Measurements from ENCODE around the gene ATP6V0D1.
"Not testable (repeated sequence)": the region's sequence is repeated elsewhere in the genome, so short reads cannot be mapped to it uniquely, and the experiment has no call there.

The ATP6V0D1 gene

DNA sequence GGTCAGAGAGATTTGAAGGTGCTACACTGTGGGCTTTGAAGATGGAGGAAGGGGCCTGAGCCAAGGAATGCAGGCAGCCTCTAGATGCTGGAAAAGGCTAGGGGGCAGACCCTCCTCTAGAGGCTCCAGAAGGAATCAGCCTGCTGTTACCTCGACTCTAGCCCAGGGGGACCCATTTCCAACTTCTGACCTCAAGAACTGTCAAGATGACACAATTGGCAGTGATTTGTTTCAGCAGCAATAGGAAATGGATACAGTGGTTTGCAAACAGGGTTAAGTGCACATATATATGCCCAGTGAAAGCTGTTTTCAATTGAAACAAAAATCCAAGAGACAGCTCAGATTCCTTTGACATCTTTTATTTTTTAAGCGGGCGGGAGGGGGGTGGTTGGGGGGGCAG, 61.0 kb downstream of the ATP6V0D1 start:
- no peak overlapping the region for H3K4me3 ChIP-seq (ENCODE audit: low read length)
- peak; percentile 11 for TF ChIP-seq CTCF (conservative IDR thresholded peaks at IDR 0.05; ENCODE audit: low read depth, low read length)
- no peak for DNase-seq (ENCODE audit: low read depth)

GRCh38 chr16:67419502-67419901, 61.5 kb downstream of the ATP6V0D1 start:
- no peak overlapping the region for H3K4me3 ChIP-seq (ENCODE audit: low read length)
- no peak for TF ChIP-seq CTCF (conservative IDR thresholded peaks at IDR 0.05; ENCODE audit: low read depth, low read length)
- no peak for DNase-seq (ENCODE audit: low read depth)

DNA sequence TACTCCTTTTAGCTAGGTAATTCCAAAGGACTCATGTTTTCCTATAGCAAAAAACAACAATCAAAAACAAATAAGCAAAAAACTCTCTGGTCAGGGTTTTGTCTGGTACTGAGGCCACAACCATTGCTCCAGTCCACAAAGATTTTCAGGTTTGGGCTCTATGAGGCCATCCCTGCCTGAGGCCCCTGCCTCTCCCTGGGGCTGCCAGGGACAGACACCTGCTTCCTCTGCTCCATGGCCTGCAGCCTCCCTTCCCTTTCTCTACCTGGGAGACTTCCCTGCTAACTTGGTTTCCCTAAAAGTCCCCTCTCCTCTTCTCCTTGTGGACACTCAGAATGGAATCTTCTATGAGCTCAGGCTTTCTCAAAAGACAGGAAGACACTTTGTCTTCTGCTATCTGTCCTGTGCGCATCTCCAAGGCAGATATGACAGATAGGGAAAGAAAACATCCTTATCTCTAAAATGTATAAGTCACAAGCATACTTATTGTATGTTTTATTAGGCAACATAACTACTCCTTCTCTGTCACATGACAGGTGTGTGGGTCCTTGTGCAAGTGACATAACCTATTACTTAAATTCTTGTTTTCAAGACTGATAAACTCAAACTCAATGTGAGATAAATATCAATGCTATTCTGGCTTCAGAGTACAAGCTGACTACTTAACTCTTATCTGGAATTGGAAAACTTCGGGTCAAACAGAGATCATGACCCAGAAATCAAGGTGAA, 63.5 kb downstream of the ATP6V0D1 start:
- no peak for DNase-seq (ENCODE audit: low read depth)
- H3K4me3 ChIP-seq (ENCODE audit: low read length) = no peak overlapping the region
- TF ChIP-seq CTCF (conservative IDR thresholded peaks at IDR 0.05; ENCODE audit: low read depth, low read length) = no peak

- no peak for DNase-seq (ENCODE audit: low read depth)
- peak within 1 kb of the TSS; percentile 66 for H3K4me3 ChIP-seq (ENCODE audit: low read length)
- TF ChIP-seq CTCF (conservative IDR thresholded peaks at IDR 0.05; ENCODE audit: low read depth, low read length) = peak; percentile 28
These were observed 64.8 kb downstream of the ATP6V0D1 start, which contains the start of gene ZDHHC1 for GRCh38 chr16:67415872-67416793. Gene ZDHHC1, minus strand, starts transcription at chr16:67416477. Its CDS starts 8,702 bp downstream, at chr16:67407775.

- DNase-seq (ENCODE audit: low read depth) = not testable (repeated sequence)
- peak overlapping the region; percentile 66 for H3K4me3 ChIP-seq (ENCODE audit: low read length)
These were observed 65.5 kb downstream of the ATP6V0D1 start for GRCh38 chr16:67415421-67415820.

- no peak for DNase-seq (ENCODE audit: low read depth)
- no peak for TF ChIP-seq CTCF (conservative IDR thresholded peaks at IDR 0.05; ENCODE audit: low read depth, low read length)
- H3K4me3 ChIP-seq (ENCODE audit: low read length) = no peak overlapping the region
These were observed 66.7 kb downstream of the ATP6V0D1 start for GRCh38 chr16:67413978-67414911.

GRCh38 chr16:67412294-67412693, 68.7 kb downstream of the ATP6V0D1 start:
- H3K4me3 ChIP-seq (ENCODE audit: low read length) = no peak overlapping the region
- no peak for DNase-seq (ENCODE audit: low read depth)
- TF ChIP-seq CTCF (conservative IDR thresholded peaks at IDR 0.05; ENCODE audit: low read depth, low read length) = no peak

Data from retinal pigment epithelial cell (primary cell).